IPS-15b (cell line): ENCODE data around the gene ACOT4.
A peak's percentile ranks its signal among the peaks of the same experiment; 100 is the strongest.
"Not testable (repeated sequence)": the region's sequence is repeated elsewhere in the genome, so short reads cannot be mapped to it uniquely, and the experiment has no call there.

ENCODE experiments used
- H3K27me3 ChIP-seq: one replicate; pipeline ENCODE4 v1.6.1; 2013; ENCODE audit warnings: low read length; ENCODE audit not compliant: control insufficient read depth, insufficient read depth
- H3K36me3 ChIP-seq: one replicate; pipeline ENCODE4 v1.6.1; 2013; ENCODE audit warnings: low read length; ENCODE audit not compliant: control insufficient read depth, insufficient read depth
- H3K4me1 ChIP-seq: one replicate; pipeline ENCODE4 v1.6.1; 2013; ENCODE audit warnings: mild to moderate bottlenecking, low read length; ENCODE audit not compliant: control insufficient read depth, insufficient read depth
- H3K4me3 ChIP-seq: one replicate; pipeline ENCODE4 v1.5.1; 2013; ENCODE audit warnings: low read depth, low read length
- H3K9ac ChIP-seq: one replicate; pipeline ENCODE4 v1.6.1; 2013; ENCODE audit warnings: low read depth, mild to moderate bottlenecking, low read length
- H3K9me3 ChIP-seq: one replicate; pipeline ENCODE4 v1.6.1; 2013; ENCODE audit warnings: mild to moderate bottlenecking, low read length; ENCODE audit not compliant: control insufficient read depth, insufficient read depth

ACOT4 gene

GRCh38 chr14:73567358-73567757, 24.3 kb upstream of the ACOT4 start:
- H3K27me3 ChIP-seq = peaks cover 2% of the 10 kb centered on the region
- H3K4me3 ChIP-seq = no peak overlapping the region
- H3K9ac ChIP-seq = no peak overlapping the region
- H3K36me3 ChIP-seq = no peaks in the 10 kb centered on the region
- H3K9me3 ChIP-seq = no peaks in the 10 kb centered on the region
- H3K4me1 ChIP-seq = no peaks in the 10 kb centered on the region

- no peaks in the 10 kb centered on the region for H3K36me3 ChIP-seq
- peaks cover 2% of the 10 kb centered on the region for H3K27me3 ChIP-seq
- peak overlapping the region; percentile 69 for H3K4me3 ChIP-seq
- H3K9me3 ChIP-seq = no peaks in the 10 kb centered on the region
- no peaks in the 10 kb centered on the region for H3K4me1 ChIP-seq
- H3K9ac ChIP-seq = no peak overlapping the region
Measured at GRCh38 chr14:73567951-73568885, 23.5 kb upstream of the ACOT4 start.

GRCh38 chr14:73568886-73569184, 22.8 kb upstream of the ACOT4 start:
- H3K4me3 ChIP-seq = peak overlapping the region; percentile 69
- H3K27me3 ChIP-seq, H3K9me3 ChIP-seq, H3K36me3 ChIP-seq, H3K4me1 ChIP-seq: not testable (repeated sequence)
- H3K9ac ChIP-seq = peak overlapping the region; percentile 87

- Histone ChIP-seq H3K4me3 (peak within 1 kb of the TSS; percentile 69), H3K9ac (peak within 1 kb of the TSS; percentile 87)
- H3K9me3 ChIP-seq, H3K4me1 ChIP-seq, H3K36me3 ChIP-seq, H3K27me3 ChIP-seq: not testable (repeated sequence)
Measured at GRCh38 chr14:73569185-73569958, 22.3 kb upstream of the ACOT4 start, which contains the start of gene ACOT2. TSS of gene ACOT2 (plus strand) at chr14:73569213. CDS start at chr14:73569241, 28 bp downstream.

GRCh38 chr14:73570913-73571312, 20.8 kb upstream of the ACOT4 start:
- not testable (repeated sequence) for H3K4me1 ChIP-seq, H3K9ac ChIP-seq, H3K36me3 ChIP-seq, H3K4me3 ChIP-seq, H3K27me3 ChIP-seq, H3K9me3 ChIP-seq

GRCh38 chr14:73573034-73573433, 18.6 kb upstream of the ACOT4 start:
- not testable (repeated sequence) for H3K9ac ChIP-seq, H3K9me3 ChIP-seq, H3K27me3 ChIP-seq, H3K4me3 ChIP-seq, H3K36me3 ChIP-seq, H3K4me1 ChIP-seq

- not testable (repeated sequence) for H3K27me3 ChIP-seq, H3K4me3 ChIP-seq
Measured at GRCh38 chr14:73573740-73574139, 17.9 kb upstream of the ACOT4 start.

GRCh38 chr14:73574251-73574650, 17.4 kb upstream of the ACOT4 start:
- not testable (repeated sequence) for H3K9me3 ChIP-seq, H3K4me1 ChIP-seq, H3K4me3 ChIP-seq, H3K36me3 ChIP-seq, H3K27me3 ChIP-seq, H3K9ac ChIP-seq

More at GRCh38 chr14:73573740-73574139, 17.9 kb upstream of the ACOT4 start:
- H3K36me3 ChIP-seq, H3K9me3 ChIP-seq, H3K4me1 ChIP-seq, H3K9ac ChIP-seq: not testable (repeated sequence)

- H3K4me3 ChIP-seq = no peak overlapping the region
- no peaks in the 10 kb centered on the region for H3K4me1 ChIP-seq
- no peak overlapping the region for H3K9ac ChIP-seq
- H3K36me3 ChIP-seq = no peaks in the 10 kb centered on the region
- no peaks in the 10 kb centered on the region for H3K27me3 ChIP-seq
- H3K9me3 ChIP-seq = no peaks in the 10 kb centered on the region
Measured at GRCh38 chr14:73576391-73576790, 15.3 kb upstream of the ACOT4 start.

GRCh38 chr14:73577214-73577613, 14.5 kb upstream of the ACOT4 start:
- not testable (repeated sequence) for H3K4me3 ChIP-seq, H3K4me1 ChIP-seq, H3K36me3 ChIP-seq, H3K9me3 ChIP-seq, H3K9ac ChIP-seq, H3K27me3 ChIP-seq

- H3K9me3 ChIP-seq, H3K36me3 ChIP-seq, H3K4me1 ChIP-seq, H3K4me3 ChIP-seq, H3K9ac ChIP-seq, H3K27me3 ChIP-seq: not testable (repeated sequence)
Measured at GRCh38 chr14:73582102-73582979, 9.3 kb upstream of the ACOT4 start.
